Measurements from ENCODE around the gene SZT2. TPM values are rescaled to one million over a fixed set of nuclear protein-coding genes. Genes with fewer than 3 reads are reported as not detected.
"Not testable (repeated sequence)": the region's sequence is repeated elsewhere in the genome, so short reads cannot be mapped to it uniquely, and the experiment has no call there.

SZT2 gene
- polyA plus RNA-seq, 4 donors: 8.9 to 23.7 (median 19.0) TPM

GRCh38 chr1:43387976-43388599 lies 1.6 kb upstream of the SZT2 start:
- no peak for DNase-seq
- H3K4me3 ChIP-seq (ENCODE audit: low read depth in 1 of 3, low read length in 3 of 3): no peak overlapping the region
- FAIRE-seq: no peak
- H3K36me3 ChIP-seq (ENCODE audit: control insufficient read depth in 3 of 3, insufficient read depth in 2 of 3, low read depth in 1 of 3, low read length in 3 of 3): peaks cover 18 to 25% (median 19%) of the 10 kb centered on the region in 3 donors
- WGBS, 3 donors: 69 to 71% (median 69%) methylated on average over 4 of the region's 4 CpGs
- peaks cover 2 to 13% (median 8%) of the 10 kb centered on the region in 3 donors for H3K4me1 ChIP-seq (ENCODE audit: control insufficient read depth in 3 of 3, insufficient read depth in 2 of 3, low read depth in 1 of 3, low read length in 2 of 3)
- H3K27ac ChIP-seq (ENCODE audit: low read depth in 1 of 3, low read length in 2 of 3): no peak overlapping the region
- H3K9me3 ChIP-seq (ENCODE audit: control insufficient read depth in 2 of 2, insufficient read depth in 1 of 2, low read depth in 1 of 2, low read length in 1 of 2): no peaks in the 10 kb centered on the region
- H3K27me3 ChIP-seq (ENCODE audit: control insufficient read depth in 3 of 3, insufficient read depth in 3 of 3, low read length in 3 of 3): no peaks in the 10 kb centered on the region

GRCh38 chr1:43388613-43389012 lies 1.1 kb upstream of the SZT2 start:
- H3K36me3 ChIP-seq (ENCODE audit: control insufficient read depth in 3 of 3, insufficient read depth in 2 of 3, low read depth in 1 of 3, low read length in 3 of 3): peaks cover 18 to 22% (median 19%) of the 10 kb centered on the region in 3 donors
- H3K27ac ChIP-seq (ENCODE audit: low read depth in 1 of 3, low read length in 2 of 3): no peak overlapping the region
- H3K9me3 ChIP-seq (ENCODE audit: control insufficient read depth in 2 of 2, insufficient read depth in 1 of 2, low read depth in 1 of 2, low read length in 1 of 2): no peaks in the 10 kb centered on the region
- peak overlapping the region; percentile 82 to 97 (median 88) for H3K4me3 ChIP-seq (ENCODE audit: low read depth in 1 of 3, low read length in 3 of 3)
- DNase-seq (no peak), FAIRE-seq (no peak)
- peaks cover 2 to 13% (median 8%) of the 10 kb centered on the region in 3 donors for H3K4me1 ChIP-seq (ENCODE audit: control insufficient read depth in 3 of 3, insufficient read depth in 2 of 3, low read depth in 1 of 3, low read length in 2 of 3)
- H3K27me3 ChIP-seq (ENCODE audit: control insufficient read depth in 3 of 3, insufficient read depth in 3 of 3, low read length in 3 of 3): no peaks in the 10 kb centered on the region
- WGBS, 3 donors: 22 to 46% (median 34%) methylated on average over 3 of the region's 3 CpGs

GRCh38 chr1:43392702-43393101 lies 3.0 kb downstream of the SZT2 start:
- no peak for FAIRE-seq
- peaks cover 3 to 14% (median 5%) of the 10 kb centered on the region in 3 donors for H3K36me3 ChIP-seq (ENCODE audit: control insufficient read depth in 3 of 3, insufficient read depth in 2 of 3, low read depth in 1 of 3, low read length in 3 of 3)
- H3K4me3 ChIP-seq (ENCODE audit: low read depth in 1 of 3, low read length in 3 of 3): no peak overlapping the region
- peaks cover 2 to 13% (median 7%) of the 10 kb centered on the region in 3 donors for H3K4me1 ChIP-seq (ENCODE audit: control insufficient read depth in 3 of 3, insufficient read depth in 2 of 3, low read depth in 1 of 3, low read length in 2 of 3)
- no peaks in the 10 kb centered on the region for H3K9me3 ChIP-seq (ENCODE audit: control insufficient read depth in 2 of 2, insufficient read depth in 1 of 2, low read depth in 1 of 2, low read length in 1 of 2)
- no peak for DNase-seq
- H3K27ac ChIP-seq (ENCODE audit: low read depth in 1 of 3, low read length in 2 of 3): no peak overlapping the region
- 63 to 77% (median 64%) methylated on average over 3 of the region's 3 CpGs for WGBS, 3 donors
- no peaks in the 10 kb centered on the region for H3K27me3 ChIP-seq (ENCODE audit: control insufficient read depth in 3 of 3, insufficient read depth in 3 of 3, low read length in 3 of 3)

- no peak overlapping the region for H3K27ac ChIP-seq (ENCODE audit: low read depth in 1 of 3, low read length in 2 of 3)
- H3K4me1 ChIP-seq (ENCODE audit: control insufficient read depth in 3 of 3, insufficient read depth in 2 of 3, low read depth in 1 of 3, low read length in 2 of 3): peaks cover 0 to 4% (median 0%) of the 10 kb centered on the region in 3 donors
- WGBS, 3 donors: 91 to 94% (median 94%) methylated on average over 4 of the region's 4 CpGs
- no peaks in the 10 kb centered on the region for H3K27me3 ChIP-seq (ENCODE audit: control insufficient read depth in 3 of 3, insufficient read depth in 3 of 3, low read length in 3 of 3)
- H3K4me3 ChIP-seq (ENCODE audit: low read depth in 1 of 3, low read length in 3 of 3): no peak overlapping the region
- H3K36me3 ChIP-seq (ENCODE audit: control insufficient read depth in 3 of 3, insufficient read depth in 2 of 3, low read depth in 1 of 3, low read length in 3 of 3): peaks cover 3 to 12% (median 5%) of the 10 kb centered on the region in 3 donors
- FAIRE-seq (no peak), DNase-seq (no peak)
- no peaks in the 10 kb centered on the region for H3K9me3 ChIP-seq (ENCODE audit: control insufficient read depth in 2 of 2, insufficient read depth in 1 of 2, low read depth in 1 of 2, low read length in 1 of 2)
Observed at GRCh38 chr1:43395523-43395922, 5.8 kb downstream of the SZT2 start.

- no peaks in the 10 kb centered on the region for H3K27me3 ChIP-seq (ENCODE audit: control insufficient read depth in 3 of 3, insufficient read depth in 3 of 3, low read length in 3 of 3)
- H3K27ac ChIP-seq (ENCODE audit: low read depth in 1 of 3, low read length in 2 of 3): no peak overlapping the region
- H3K36me3 ChIP-seq (ENCODE audit: control insufficient read depth in 3 of 3, insufficient read depth in 2 of 3, low read depth in 1 of 3, low read length in 3 of 3): peaks cover 3 to 16% (median 5%) of the 10 kb centered on the region in 3 donors
- no peak overlapping the region for H3K4me3 ChIP-seq (ENCODE audit: low read depth in 1 of 3, low read length in 3 of 3)
- 58 to 68% (median 61%) methylated on average over 1 of the region's 1 CpG for WGBS, 3 donors
- no peaks in the 10 kb centered on the region for H3K9me3 ChIP-seq (ENCODE audit: control insufficient read depth in 2 of 2, insufficient read depth in 1 of 2, low read depth in 1 of 2, low read length in 1 of 2)
- H3K4me1 ChIP-seq (ENCODE audit: control insufficient read depth in 3 of 3, insufficient read depth in 2 of 3, low read depth in 1 of 3, low read length in 2 of 3): no peaks in the 10 kb centered on the region
- FAIRE-seq (no peak), DNase-seq (no peak)
Observed at GRCh38 chr1:43396059-43396458, 6.4 kb downstream of the SZT2 start.

GRCh38 chr1:43398227-43398626 lies 8.5 kb downstream of the SZT2 start:
- no peaks in the 10 kb centered on the region for H3K27me3 ChIP-seq (ENCODE audit: control insufficient read depth in 3 of 3, insufficient read depth in 3 of 3, low read length in 3 of 3)
- H3K9me3 ChIP-seq (ENCODE audit: control insufficient read depth in 2 of 2, insufficient read depth in 1 of 2, low read depth in 1 of 2, low read length in 1 of 2): no peaks in the 10 kb centered on the region
- no peak overlapping the region for H3K4me3 ChIP-seq (ENCODE audit: low read depth in 1 of 3, low read length in 3 of 3)
- H3K4me1 ChIP-seq (ENCODE audit: control insufficient read depth in 3 of 3, insufficient read depth in 2 of 3, low read depth in 1 of 3, low read length in 2 of 3): peaks cover 0 to 5% (median 5%) of the 10 kb centered on the region in 3 donors
- WGBS, 3 donors: 94 to 97% (median 97%) methylated on average over 3 of the region's 3 CpGs
- H3K27ac ChIP-seq (ENCODE audit: low read depth in 1 of 3, low read length in 2 of 3): no peak overlapping the region
- DNase-seq (no peak), FAIRE-seq (no peak)
- peaks cover 7 to 19% (median 8%) of the 10 kb centered on the region in 3 donors for H3K36me3 ChIP-seq (ENCODE audit: control insufficient read depth in 3 of 3, insufficient read depth in 2 of 3, low read depth in 1 of 3, low read length in 3 of 3)

GRCh38 chr1:43400441-43400840 lies 10.7 kb downstream of the SZT2 start:
- not testable (repeated sequence) for FAIRE-seq; H3K4me3 ChIP-seq (ENCODE audit: low read depth in 1 of 3, low read length in 3 of 3); H3K27me3 ChIP-seq (ENCODE audit: control insufficient read depth in 3 of 3, insufficient read depth in 3 of 3, low read length in 3 of 3); H3K9me3 ChIP-seq (ENCODE audit: control insufficient read depth in 2 of 2, insufficient read depth in 1 of 2, low read depth in 1 of 2, low read length in 1 of 2); H3K4me1 ChIP-seq (ENCODE audit: control insufficient read depth in 3 of 3, insufficient read depth in 2 of 3, low read depth in 1 of 3, low read length in 2 of 3); H3K27ac ChIP-seq (ENCODE audit: low read depth in 1 of 3, low read length in 2 of 3); DNase-seq
- peaks cover 11 to 27% (median 17%) of the 10 kb centered on the region in 3 donors for H3K36me3 ChIP-seq (ENCODE audit: control insufficient read depth in 3 of 3, insufficient read depth in 2 of 3, low read depth in 1 of 3, low read length in 3 of 3)
- 95 to 98% (median 97%) methylated on average over 9 of the region's 9 CpGs for WGBS, 3 donors

GRCh38 chr1:43402089-43402865 lies 12.6 kb downstream of the SZT2 start:
- H3K36me3 ChIP-seq (ENCODE audit: control insufficient read depth in 3 of 3, insufficient read depth in 2 of 3, low read depth in 1 of 3, low read length in 3 of 3): peaks cover 11 to 33% (median 16%) of the 10 kb centered on the region in 3 donors
- no peaks in the 10 kb centered on the region for H3K27me3 ChIP-seq (ENCODE audit: control insufficient read depth in 3 of 3, insufficient read depth in 3 of 3, low read length in 3 of 3)
- H3K4me1 ChIP-seq (ENCODE audit: control insufficient read depth in 3 of 3, insufficient read depth in 2 of 3, low read depth in 1 of 3, low read length in 2 of 3): peaks cover 3 to 20% (median 5%) of the 10 kb centered on the region in 3 donors
- no peak for FAIRE-seq
- no peak overlapping the region for H3K27ac ChIP-seq (ENCODE audit: low read depth in 1 of 3, low read length in 2 of 3)
- no peaks in the 10 kb centered on the region for H3K9me3 ChIP-seq (ENCODE audit: control insufficient read depth in 2 of 2, insufficient read depth in 1 of 2, low read depth in 1 of 2, low read length in 1 of 2)
- WGBS, 3 donors: 85 to 90% (median 89%) methylated on average over 6 of the region's 6 CpGs
- DNase-seq: peak in 1 of 2 donors; percentile 13
- no peak overlapping the region for H3K4me3 ChIP-seq (ENCODE audit: low read depth in 1 of 3, low read length in 3 of 3)
